SK-N-SH (cell line): ENCODE results near the gene DERL2. TPM values are rescaled to one million over a fixed set of nuclear protein-coding genes. Genes with fewer than 3 reads are reported as not detected.

Experiments
- CTCF ChIA-PET: fragments of 300-600, 350-600 bp; formaldehyde crosslinking; extraction: SDS; loops from one replicate; lab custom pipeline; 2021; lab: Yijun Ruan, JAX
- POLR2A ChIA-PET: fragments of 350-600 bp; sonication (Branson Sonifier 250); formaldehyde crosslinking; extraction: SDS; loops from one replicate; lab custom pipeline; 2020; ENCODE audit warnings: antibody characterized with exemption, inconsistent platforms; lab: Yijun Ruan, JAX
- DNase-seq: peaks from one replicate; pipeline ENCODE4 v3.0.0; 2012
- H2AFZ ChIP-seq: fragments of 200-600 bp; sonication (generic); 2 replicates; pipeline ENCODE4 v1.8.1; 2016; ENCODE audit warnings: antibody characterized with exemption, mild to moderate bottlenecking, low read depth
- H3F3A ChIP-seq: fragments of 200-600 bp; sonication (generic); replicated peaks from 2 replicates; pipeline ENCODE3; 2016; ENCODE audit warnings: antibody characterized with exemption, mild to moderate bottlenecking; ENCODE audit not compliant: insufficient read depth
- H3K27ac ChIP-seq, 2 experiments: fragments of 200-500 bp in 1 of 2; fragments of 200-600 bp in 1 of 2; sonication (Bioruptor generic) in 1 of 2; sonication (generic), shearing (Covaris generic) in 1 of 2; 2 replicates each; pipeline versions ENCODE4 v1.5.1 to v1.6.1; 2014 to 2016; ENCODE audit warnings: low read depth in 2 of 2, inconsistent platforms in 1 of 2, low read length in 1 of 2, mild to moderate bottlenecking in 1 of 2, mixed read lengths in 1 of 2
- H3K27me3 ChIP-seq: fragments of 200-600 bp; sonication (generic), shearing (Covaris generic); 2 replicates; pipeline ENCODE4 v1.6.1; 2016; ENCODE audit warnings: mixed run types; ENCODE audit not compliant: insufficient read depth
- H3K36me3 ChIP-seq, 2 experiments: fragments of 200-500 bp in 1 of 2; fragments of 200-600 bp in 1 of 2; sonication (Bioruptor generic) in 1 of 2; sonication (generic) in 1 of 2; replicated peaks in 1 of 2; 2 replicates each; pipeline versions ENCODE3 to v1.5.1; 2014 to 2016; ENCODE audit warnings: low read length in 1 of 2, mild to moderate bottlenecking in 1 of 2; ENCODE audit not compliant: insufficient read depth in 2 of 2, control insufficient read depth in 1 of 2
- H3K4me1 ChIP-seq, 2 experiments: fragments of 200-500 bp in 1 of 2; fragments of 200-600 bp in 1 of 2; sonication (Bioruptor generic) in 1 of 2; sonication (generic), shearing (Covaris generic) in 1 of 2; 2 replicates each; pipeline versions ENCODE4 v1.5.1 to v1.6.1; 2014 to 2016; ENCODE audit warnings: low read depth in 1 of 2, low read length in 1 of 2, mixed run types in 1 of 2; ENCODE audit not compliant: insufficient read depth in 2 of 2, control insufficient read depth in 1 of 2
- H3K4me2 ChIP-seq: fragments of 200-600 bp; sonication (generic), shearing (Covaris generic); 2 replicates; pipeline ENCODE4 v1.6.1; 2017; ENCODE audit warnings: mixed run types
- H3K4me3 ChIP-seq, 2 experiments: fragments of 200-500 bp in 1 of 2; fragments of 200-600 bp in 1 of 2; sonication (Bioruptor generic) in 1 of 2; sonication (generic), shearing (Covaris generic) in 1 of 2; 2 replicates each; pipeline versions ENCODE4 v1.5.1 to v1.8.1; 2014 to 2016; ENCODE audit warnings: low read depth in 2 of 2, inconsistent platforms in 1 of 2, low read length in 1 of 2, mild to moderate bottlenecking in 1 of 2, mixed read lengths in 1 of 2, moderate library complexity in 1 of 2
- H3K79me2 ChIP-seq: fragments of 200-600 bp; sonication (generic); 2 replicates; pipeline ENCODE4 v1.8.1; 2017; ENCODE audit warnings: mild to moderate bottlenecking; ENCODE audit not compliant: insufficient read depth
- H3K9ac ChIP-seq: fragments of 200-600 bp; sonication (generic); 2 replicates; pipeline ENCODE4 v1.6.1; 2017; ENCODE audit warnings: mixed run types
- H3K9me2 ChIP-seq: fragments of 200-600 bp; sonication (generic); 2 replicates; pipeline ENCODE4 v1.6.1; 2017; ENCODE audit warnings: mixed run types
- H3K9me3 ChIP-seq: fragments of 200-600 bp; sonication (generic); 2 replicates; pipeline ENCODE4 v1.6.1; 2017; ENCODE audit warnings: mixed run types, mild to moderate bottlenecking, moderate library complexity
- H4K20me1 ChIP-seq: fragments of 200-600 bp; sonication (generic); 2 replicates; pipeline ENCODE4 v1.6.1; 2017; ENCODE audit warnings: mild to moderate bottlenecking, mixed run types; ENCODE audit not compliant: insufficient read depth
- CTCF ChIP-seq: fragments of 200-600 bp; sonication (generic); IDR thresholded peaks from 2 replicates; pipeline ENCODE4 v1.6.1; 2017; ENCODE audit warnings: antibody characterized with exemption, mild to moderate bottlenecking, moderate library complexity
- ELF1 ChIP-seq: IDR thresholded peaks from 2 replicates; pipeline ENCODE4 v1.4.0; 2012
- EP300 ChIP-seq, 2 experiments: IDR thresholded peaks; 2 replicates each; pipeline versions ENCODE4 v1.4.0 to v1.6.1; 2012; ENCODE audit warnings: borderline replicate concordance in 1 of 2, low read depth in 1 of 2, low read length in 1 of 2
- EZH2phosphoT487 ChIP-seq: fragments of 200-600 bp; sonication (generic); IDR thresholded peaks from 2 replicates; pipeline ENCODE4 v1.6.1; 2017; ENCODE audit warnings: low read depth, mixed run types, mild to moderate bottlenecking, antibody characterized with exemption, moderate library complexity, borderline replicate concordance
- FOXJ3 ChIP-seq: sonication (generic); formaldehyde crosslinking; IDR thresholded peaks from 2 replicates; pipeline ENCODE4 v1.5.1; 2020; ENCODE audit warnings: mild to moderate bottlenecking, missing genetic modification reagents
- MEF2A ChIP-seq: IDR thresholded peaks from 2 replicates; pipeline ENCODE4 v1.4.0; 2012; ENCODE audit warnings: low read depth, borderline replicate concordance
- NRF1 ChIP-seq: IDR thresholded peaks from 2 replicates; pipeline ENCODE4 v1.6.1; 2012; ENCODE audit warnings: low read depth, mild to moderate bottlenecking, low read length
- PBX3 ChIP-seq: IDR thresholded peaks from 2 replicates; pipeline ENCODE4; 2012
- POLR2AphosphoS5 ChIP-seq: IDR thresholded peaks from 2 replicates; pipeline ENCODE4 v1.6.1; 2012; ENCODE audit warnings: low read depth, low read length
- RCOR1 ChIP-seq: fragments of 150-350 bp; IDR thresholded peaks from 2 replicates; pipeline ENCODE4 v1.6.1; 2017; ENCODE audit warnings: antibody characterized with exemption, low read length
- RXRA ChIP-seq: IDR thresholded peaks from 2 replicates; pipeline ENCODE4 v1.4.0; 2012; ENCODE audit warnings: low read depth, mild to moderate bottlenecking, borderline replicate concordance
- SIN3A ChIP-seq: IDR thresholded peaks from 2 replicates; pipeline ENCODE4 v1.6.1; 2012; ENCODE audit warnings: low read depth, mild to moderate bottlenecking, low read length, moderate library complexity, borderline replicate concordance
- SMC3 ChIP-seq: IDR thresholded peaks from 2 replicates; pipeline ENCODE4 v1.6.1; 2012; ENCODE audit warnings: low read depth, low read length, improper control_type of control experiment
- TAF1 ChIP-seq: IDR thresholded peaks from 2 replicates; pipeline ENCODE4 v1.6.1; 2012; ENCODE audit warnings: low read depth, mild to moderate bottlenecking, low read length, moderate library complexity, borderline replicate concordance
- TCF12 ChIP-seq: IDR thresholded peaks from 2 replicates; pipeline ENCODE4 v1.4.0; 2012
- TEAD4 ChIP-seq: IDR thresholded peaks from 2 replicates; pipeline ENCODE4 v1.4.0; 2012; ENCODE audit warnings: mild to moderate bottlenecking, borderline replicate concordance; ENCODE audit not compliant: insufficient read depth
- USF1 ChIP-seq: IDR thresholded peaks from 2 replicates; pipeline ENCODE4 v1.4.0; 2012; ENCODE audit warnings: low read depth, borderline replicate concordance
- YY1 ChIP-seq: IDR thresholded peaks from 2 replicates; pipeline ENCODE4 v1.4.0; 2012; ENCODE audit warnings: low read depth, mild to moderate bottlenecking
- ZBTB33 ChIP-seq: IDR thresholded peaks from 2 replicates; pipeline ENCODE4 v1.4.0; 2012; ENCODE audit warnings: low read depth, borderline replicate concordance
- WGBS: methylation state at CpG from one replicate; pipeline ENCODE4 v1.1.6; 2017; ENCODE audit warnings: low lambda C conversion rate; 5-methylcytosine and 5-hydroxymethylcytosine counted together
- polyA plus RNA-seq, 3 experiments: library from polyadenylated mRNA; depleted of rRNA; stranded (reverse); fragments of >200 nt; gene quantifications; 2 replicates each; pipeline ENCODE4 v1.2.3, GENCODE V29; 2012

The DERL2 gene
- polyA plus RNA-seq, 1 of the 3 experiments (the other 2 are of a cell fraction), result 42.5 TPM

- 86% methylated on average over 1 of the region's 1 CpG for WGBS
- Histone ChIP-seq H3K4me2 (no peak overlapping the region), H4K20me1 (no peaks in the 10 kb centered on the region), H3K27ac (no peak overlapping the region), H3K9me2 (no peaks in the 10 kb centered on the region), H3K4me3 (no peak overlapping the region), H3K27me3 (no peaks in the 10 kb centered on the region)
- POLR2A ChIA-PET, result no interaction called here
- DNase-seq, result no peak
- TF ChIP-seq ELF1, result no peak
- TF ChIP-seq POLR2AphosphoS5, result no peak
- no peak for TF ChIP-seq MEF2A
- TF ChIP-seq USF1, result no peak
- no peak for TF ChIP-seq TCF12
- TF ChIP-seq PBX3, result no peak
- no peak for TF ChIP-seq SIN3A
- TF ChIP-seq, all 33 proteins: peak for 0
- Histone ChIP-seq H2AFZ (no peak overlapping the region), H3K9ac (no peak overlapping the region), H3K36me3 (peaks cover 0 to 4% of the 10 kb centered on the region in 2 experiments), H3K4me1 (peaks cover 10 to 13% of the 10 kb centered on the region in 2 experiments; a peak in 3 of 4 replicates), H3K79me2 (no peaks in the 10 kb centered on the region), H3F3A (peaks cover 12% of the 10 kb centered on the region), H3K9me3 (no peaks in the 10 kb centered on the region)
- CTCF ChIA-PET, result no interaction called here
Observed at GRCh38 chr17:5522476-5522875, 36.5 kb upstream of the DERL2 start.

- H2AFZ ChIP-seq, result no peak overlapping the region
- H3K9me3 ChIP-seq, result no peaks in the 10 kb centered on the region
- no peaks in the 10 kb centered on the region for H3K79me2 ChIP-seq
- peaks cover 26% of the 10 kb centered on the region for H3F3A ChIP-seq
- no peaks in the 10 kb centered on the region for H3K27me3 ChIP-seq
- peaks cover 0 to 3% of the 10 kb centered on the region in 2 experiments for H3K36me3 ChIP-seq
- H3K4me3 ChIP-seq, result no peak overlapping the region
- ChIA-PET POLR2A (no interaction called here), CTCF (interaction anchor here (0.6 to 1.7 kb wide), 2 partner anchors 12 to 33 kb away, joined by 3 to 8 read pairs; no protein-coding TSS in a partner anchor)
- no peaks in the 10 kb centered on the region for H4K20me1 ChIP-seq
- H3K4me1 ChIP-seq, result peaks cover 0 to 15% of the 10 kb centered on the region in 2 experiments; a peak in 2 of 4 replicates
- DNase-seq, result no peak
- H3K9ac ChIP-seq, result peak overlapping the region; percentile 50; the same call in 1 of the 2 replicates
- peak overlapping the region; percentile 47 for H3K4me2 ChIP-seq
- no peaks in the 10 kb centered on the region for H3K9me2 ChIP-seq
- 6% methylated on average over 5 of the region's 5 CpGs for WGBS
- peak overlapping the region; percentile 39 to 95; a peak in 3 of 4 replicates for H3K27ac ChIP-seq
- TF ChIP-seq EZH2phosphoT487 (no peak), SMC3 (no peak), ZBTB33 (peak; percentile 67; the same call in 1 of the 2 replicates), FOXJ3 (CRISPR knock-in tag) (no peak), TAF1 (no peak), TEAD4 (peak; percentile 93), POLR2AphosphoS5 (peak; percentile 84; the same call in 1 of the 2 replicates), MEF2A (peak; percentile 86), RCOR1 (no peak), RXRA (peak; percentile 92), YY1 (no peak), ELF1 (no peak), EP300 (IDR thresholded peaks at IDR 0.05; ENCODE audit: borderline replicate concordance in 1 of 2, low read depth in 1 of 2, low read length in 1 of 2) (peak in 1 of 2 experiments; percentile 88; a peak in 2 of 4 replicates), CTCF (no peak), USF1 (no peak), NRF1 (no peak)
Observed at GRCh38 chr17:5516060-5516792, 30.2 kb upstream of the DERL2 start.
